ENCODE data around the gene ST6GALNAC6. TPM values are rescaled to one million over a fixed set of nuclear protein-coding genes. Genes with fewer than 3 reads are reported as not detected.

The ST6GALNAC6 gene
- total and polyA plus RNA-seq, 2 of the 4 experiments (the other 2 are of a cell fraction), result 35.7 to 48.6 TPM

DNA sequence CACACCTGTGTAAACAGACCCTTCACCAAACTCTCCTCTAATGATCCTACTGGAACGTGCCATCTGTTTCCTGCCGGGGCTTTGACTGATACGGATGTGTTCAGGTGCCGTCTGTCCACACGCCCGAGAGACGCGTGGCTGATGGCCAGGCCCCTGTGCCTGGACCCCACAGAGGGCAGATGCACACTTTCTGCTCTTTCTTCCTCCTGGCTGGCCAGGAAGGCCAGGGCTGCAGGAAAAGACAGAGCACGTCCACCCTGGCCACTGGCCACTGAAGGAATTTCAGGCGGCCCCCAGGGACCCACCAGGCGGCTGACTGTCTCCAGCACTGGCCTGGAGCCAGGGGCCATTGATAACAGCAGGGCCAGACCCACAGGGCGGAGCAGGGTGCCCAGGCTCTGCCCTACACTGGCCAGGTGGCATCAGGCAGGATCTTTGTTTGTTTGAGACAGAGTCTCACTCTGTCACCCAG lies 41.3 kb downstream of the ST6GALNAC6 start:
- no peak overlapping the region for H2BK120ac ChIP-seq (ENCODE audit: low read depth, low read length)
- H3K27ac ChIP-seq (ENCODE audit: insufficient read depth, low read length), result no peak overlapping the region
- peaks cover 8% of the 10 kb centered on the region; the same call in 1 of the 2 replicates for H3K9me1 ChIP-seq (ENCODE audit: insufficient read depth, low read length)
- H3K4me3 ChIP-seq (ENCODE audit: insufficient read depth, low read depth, low read length), result no peak overlapping the region
- CTCF ChIA-PET, result no interaction called here
- no peak overlapping the region for H3K9ac ChIP-seq (ENCODE audit: low read depth, low read length)
- no peak for DNase-seq
- no peak overlapping the region for H2BK15ac ChIP-seq (ENCODE audit: low read depth, low read length)
- no peak overlapping the region for H3K18ac ChIP-seq (ENCODE audit: low read depth, low read length)
- no peak overlapping the region for H3K4me2 ChIP-seq (ENCODE audit: low read depth, low read length)
- H4K91ac ChIP-seq (ENCODE audit: insufficient read depth, low read depth, low read length), result no peak overlapping the region
- no peak overlapping the region for H3K56ac ChIP-seq (ENCODE audit: extremely low read depth, insufficient read depth, low read length)
- in situ Hi-C loops (cut with MboI; ENCODE audit: low sequenced_read_pairs) (no loop called here), dilution Hi-C loops (cut with HindIII; ENCODE audit: low sequenced_read_pairs, unreplicated experiment) (no loop called here), intact Hi-C loops (cut with micrococcal nuclease) (no loop called here)
- no peak overlapping the region for H3K14ac ChIP-seq (replicated peaks; ENCODE audit: low read depth, low read length)
- TF ChIP-seq, protein P1, sequence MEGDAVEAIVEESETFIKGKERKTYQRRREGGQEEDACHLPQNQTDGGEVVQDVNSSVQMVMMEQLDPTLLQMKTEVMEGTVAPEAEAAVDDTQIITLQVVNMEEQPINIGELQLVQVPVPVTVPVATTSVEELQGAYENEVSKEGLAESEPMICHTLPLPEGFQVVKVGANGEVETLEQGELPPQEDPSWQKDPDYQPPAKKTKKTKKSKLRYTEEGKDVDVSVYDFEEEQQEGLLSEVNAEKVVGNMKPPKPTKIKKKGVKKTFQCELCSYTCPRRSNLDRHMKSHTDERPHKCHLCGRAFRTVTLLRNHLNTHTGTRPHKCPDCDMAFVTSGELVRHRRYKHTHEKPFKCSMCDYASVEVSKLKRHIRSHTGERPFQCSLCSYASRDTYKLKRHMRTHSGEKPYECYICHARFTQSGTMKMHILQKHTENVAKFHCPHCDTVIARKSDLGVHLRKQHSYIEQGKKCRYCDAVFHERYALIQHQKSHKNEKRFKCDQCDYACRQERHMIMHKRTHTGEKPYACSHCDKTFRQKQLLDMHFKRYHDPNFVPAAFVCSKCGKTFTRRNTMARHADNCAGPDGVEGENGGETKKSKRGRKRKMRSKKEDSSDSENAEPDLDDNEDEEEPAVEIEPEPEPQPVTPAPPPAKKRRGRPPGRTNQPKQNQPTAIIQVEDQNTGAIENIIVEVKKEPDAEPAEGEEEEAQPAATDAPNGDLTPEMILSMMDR (conservative IDR thresholded peaks at IDR 0.05; ENCODE audit: low read depth, low read length), result no peak
- TF ChIP-seq MAZ (IDR thresholded peaks at IDR 0.05; ENCODE audit: borderline replicate concordance, low read depth, low read length) (no peak), RAD21 (IDR thresholded peaks at IDR 0.05; ENCODE audit: low read length) (no peak), SMC3 (IDR thresholded peaks at IDR 0.05; ENCODE audit: low read depth, low read length) (no peak), MXI1 (IDR thresholded peaks at IDR 0.05; ENCODE audit: borderline replicate concordance, low read depth, low read length) (no peak), MAFK (IDR thresholded peaks at IDR 0.05; ENCODE audit: low read depth, low read length) (no peak), BHLHE40 (IDR thresholded peaks at IDR 0.05; ENCODE audit: low read depth, low read length) (no peak), NFE2L2 (IDR thresholded peaks at IDR 0.05; ENCODE audit: low read depth, low read length) (no peak)
- TF ChIP-seq, protein P2, sequence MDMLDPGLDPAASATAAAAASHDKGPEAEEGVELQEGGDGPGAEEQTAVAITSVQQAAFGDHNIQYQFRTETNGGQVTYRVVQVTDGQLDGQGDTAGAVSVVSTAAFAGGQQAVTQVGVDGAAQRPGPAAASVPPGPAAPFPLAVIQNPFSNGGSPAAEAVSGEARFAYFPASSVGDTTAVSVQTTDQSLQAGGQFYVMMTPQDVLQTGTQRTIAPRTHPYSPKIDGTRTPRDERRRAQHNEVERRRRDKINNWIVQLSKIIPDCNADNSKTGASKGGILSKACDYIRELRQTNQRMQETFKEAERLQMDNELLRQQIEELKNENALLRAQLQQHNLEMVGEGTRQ (IDR thresholded peaks at IDR 0.05; ENCODE audit: low read depth, low read length), result no peak
- H3K79me1 ChIP-seq (ENCODE audit: low read depth in 1 of 2, low read length in 2 of 2), result peaks cover 0 to 15% of the 10 kb centered on the region in 2 experiments; a peak in 2 of 4 replicates
- H3K27me3 ChIP-seq (ENCODE audit: control insufficient read depth, insufficient read depth, low read length), result no peaks in the 10 kb centered on the region
- H3K9me3 ChIP-seq (ENCODE audit: control insufficient read depth, insufficient read depth, low read length), result no peaks in the 10 kb centered on the region
- no peak for ATAC-seq (ENCODE audit: low read depth)
- H2AK5ac ChIP-seq (ENCODE audit: low read depth, low read length), result no peak overlapping the region
- 63% methylated on average over 12 of the region's 12 CpGs; no CpG with 5 or more reads in 1 of the 2 experiments for WGBS, 2 experiments (ENCODE audit: extremely low coverage in 2 of 2, insufficient read length in 1 of 2)
- BruUV-seq (replicated peaks), result no TSS peak
- no peak overlapping the region for H2BK5ac ChIP-seq (ENCODE audit: low read depth, low read length, poor library complexity, severe bottlenecking)
- no peak overlapping the region for H2AK9ac ChIP-seq (replicated peaks; ENCODE audit: low read depth, low read length, poor library complexity)
- POLR2A ChIA-PET (ENCODE audit: unreplicated experiment), result no interaction called here
- H2BK20ac ChIP-seq (ENCODE audit: low read depth, low read length), result no peak overlapping the region
- no peak overlapping the region for H4K5ac ChIP-seq (ENCODE audit: low read depth, low read length)
- H4K8ac ChIP-seq (ENCODE audit: low read depth in 2 of 2, low read length in 2 of 2), result no peak overlapping the region
- H3K4me1 ChIP-seq (ENCODE audit: control insufficient read depth, insufficient read depth, low read length), result peaks cover 4% of the 10 kb centered on the region
- H3K4ac ChIP-seq (ENCODE audit: low read depth, low read length), result no peak overlapping the region; the same call in 1 of the 2 replicates
- H4K20me1 ChIP-seq (ENCODE audit: insufficient read depth, low read length), result no peaks in the 10 kb centered on the region
- no peaks in the 10 kb centered on the region for H3K36me3 ChIP-seq (ENCODE audit: control insufficient read depth, insufficient read depth, low read length)
- H3K23ac ChIP-seq (ENCODE audit: low read depth, low read length), result no peak overlapping the region
- peak overlapping the region; percentile 8 for H2AFZ ChIP-seq (replicated peaks; ENCODE audit: low read length, poor library complexity)

Data from IMR-90 (cell line).